Hypothalamus (tissue), 51 donors: ENCODE measurements around the gene ZNF581.

ENCODE experiments used
- DNase-seq, 51 donors: peaks; one replicate each; lab custom pipeline; 2025; lab: John Stamatoyannopoulos, UW

Gene ZNF581

GRCh38 chr19:55643003-55643886, at the start of gene ZNF581:
ZNF581 (plus strand) TSS chr19:55643649; CDS start chr19:55644572, 923 bp downstream.
- peak in 47 of 51 donors; percentile 22 to 85 (median 58) for DNase-seq

- DNase-seq = no peak
Measured at GRCh38 chr19:55594996-55595545, 48.4 kb upstream of the ZNF581 start.

GRCh38 chr19:55596304-55596703, 47.1 kb upstream of the ZNF581 start:
- DNase-seq = no peak

GRCh38 chr19:55597501-55597921, 45.9 kb upstream of the ZNF581 start:
- DNase-seq = no peak

DNA sequence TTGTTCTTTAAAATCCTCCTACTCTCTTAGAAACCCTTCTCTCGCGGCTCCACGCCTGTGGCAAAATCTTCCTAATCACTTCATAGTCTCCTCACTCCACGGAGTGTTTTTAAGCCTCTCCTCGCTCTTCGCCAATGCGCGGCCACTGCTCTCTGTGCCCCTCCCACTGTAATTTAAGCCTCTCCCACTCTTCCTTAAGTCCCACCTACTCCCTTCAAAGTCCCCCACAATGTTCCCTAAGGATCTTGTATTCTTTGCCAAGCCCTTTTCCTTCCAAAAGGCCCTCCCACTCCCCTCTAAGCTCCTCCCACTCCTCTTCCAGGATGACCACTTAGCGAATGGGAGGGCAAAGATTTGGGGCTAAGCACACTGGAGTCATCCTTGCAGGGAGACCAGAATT, 45.4 kb upstream of the ZNF581 start:
- DNase-seq = no peak

DNA sequence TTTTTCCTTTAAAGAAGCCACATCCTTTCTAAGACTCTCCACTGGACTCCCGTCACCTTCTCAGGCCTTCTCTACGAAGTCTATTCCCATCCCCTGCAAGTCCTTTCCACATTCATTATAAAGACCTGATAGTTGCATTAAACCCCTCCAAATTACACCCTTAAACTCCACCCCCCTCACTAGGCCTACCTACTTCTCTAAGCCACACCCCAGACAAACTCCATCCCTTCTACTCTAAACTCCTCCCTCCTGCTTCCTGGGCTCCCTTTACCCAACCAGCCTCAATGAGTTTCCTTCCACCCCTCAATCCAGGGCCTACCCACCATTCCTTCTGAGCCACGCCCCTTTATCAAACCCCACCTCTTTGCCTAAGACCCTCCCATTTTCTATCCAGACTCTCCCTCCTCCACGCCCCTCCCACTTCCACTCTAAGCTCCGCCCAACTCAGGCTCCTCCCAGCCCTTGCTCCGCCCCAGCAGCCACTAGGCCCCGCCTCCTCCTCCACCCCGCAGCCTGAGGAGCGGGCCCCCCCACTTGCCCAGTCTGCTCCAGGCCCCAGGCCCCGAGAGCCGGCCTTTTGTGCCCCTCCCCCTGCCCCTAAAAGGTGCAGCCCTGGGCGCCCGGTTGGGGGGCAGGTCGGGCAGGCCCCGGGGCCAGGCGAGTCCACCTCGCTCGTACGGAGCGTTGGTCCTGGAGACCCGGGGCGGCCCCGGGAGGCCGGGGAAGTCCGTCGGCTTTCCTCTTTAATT, 44.6 kb upstream of the ZNF581 start:
- peak; percentile 73 to 98 (median 89) for DNase-seq

- peak; percentile 90 to 100 (median 97) for DNase-seq
Measured at GRCh38 chr19:55599468-55599841, 44.0 kb upstream of the ZNF581 start, which contains the start of gene FIZ1. FIZ1 (minus strand) TSS chr19:55599517; CDS start chr19:55597865, 1,652 bp downstream.

DNA sequence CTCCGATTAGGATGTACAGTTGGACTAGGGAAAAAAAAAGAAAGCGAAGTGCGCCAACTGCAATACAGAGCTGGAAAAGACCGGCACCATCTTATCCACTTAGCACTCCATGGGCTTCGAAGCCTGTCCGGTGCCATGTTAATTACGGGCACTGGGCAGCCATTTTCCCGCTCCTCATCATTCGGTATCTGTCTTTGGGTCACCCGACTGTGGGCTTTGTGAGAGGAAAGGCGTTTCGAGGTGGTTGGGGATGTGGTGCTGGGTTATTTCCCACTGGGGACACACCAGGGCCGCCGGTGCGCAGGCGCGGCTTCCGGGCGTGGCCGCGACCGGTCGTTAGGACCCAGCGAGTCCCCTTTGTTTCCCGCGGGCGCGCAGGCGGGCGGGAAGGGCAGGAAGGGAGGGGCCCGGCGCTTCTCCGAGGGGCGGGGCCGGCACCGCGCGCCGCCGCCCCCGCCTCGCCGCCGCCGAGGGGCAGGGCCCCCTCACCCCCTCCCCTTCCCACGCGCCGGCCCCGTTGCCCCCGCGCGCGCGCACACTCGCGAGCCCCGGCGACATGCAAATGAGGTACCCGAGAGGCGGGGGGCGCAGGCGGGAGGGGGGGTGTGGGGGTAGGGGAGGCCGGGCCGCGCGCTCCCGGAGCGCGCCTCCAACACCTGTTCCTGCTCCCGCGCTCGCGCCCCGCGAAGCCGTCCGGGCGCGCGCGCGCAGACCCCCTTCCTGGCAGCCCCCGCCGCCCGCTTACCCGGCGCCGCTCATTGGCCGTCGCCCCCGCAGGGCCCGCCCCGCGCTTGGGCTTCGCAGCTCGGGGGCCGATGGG, 43.4 kb upstream of the ZNF581 start, which contains the start of gene ZNF524:
ZNF524 (plus strand) TSS at position 447 of the 820 bp plus-strand sequence. CDS start 1,825 bp downstream, outside the sequence.
- peak; percentile 73 to 100 (median 90) for DNase-seq

DNA sequence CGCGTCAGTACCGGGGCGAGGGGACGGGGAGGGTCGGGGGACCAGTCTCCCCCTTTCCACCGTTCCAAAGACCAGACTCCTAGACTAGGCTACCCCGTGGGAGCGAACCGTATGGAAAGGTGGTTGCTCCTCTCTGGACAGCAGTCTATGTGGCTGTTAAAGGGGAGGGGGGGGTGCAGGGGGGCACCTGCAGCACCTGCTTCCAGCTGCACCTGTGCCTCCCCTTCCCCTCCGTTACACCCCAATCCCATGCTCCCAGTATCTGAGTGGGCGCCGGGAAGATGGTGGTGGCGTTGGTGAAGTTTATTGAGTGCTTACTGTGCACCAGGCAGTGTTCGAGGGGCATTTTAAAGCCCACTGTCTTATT, 42.8 kb upstream of the ZNF581 start:
- DNase-seq = peak in 2 of 51 donors; percentile 43 to 44

DNA sequence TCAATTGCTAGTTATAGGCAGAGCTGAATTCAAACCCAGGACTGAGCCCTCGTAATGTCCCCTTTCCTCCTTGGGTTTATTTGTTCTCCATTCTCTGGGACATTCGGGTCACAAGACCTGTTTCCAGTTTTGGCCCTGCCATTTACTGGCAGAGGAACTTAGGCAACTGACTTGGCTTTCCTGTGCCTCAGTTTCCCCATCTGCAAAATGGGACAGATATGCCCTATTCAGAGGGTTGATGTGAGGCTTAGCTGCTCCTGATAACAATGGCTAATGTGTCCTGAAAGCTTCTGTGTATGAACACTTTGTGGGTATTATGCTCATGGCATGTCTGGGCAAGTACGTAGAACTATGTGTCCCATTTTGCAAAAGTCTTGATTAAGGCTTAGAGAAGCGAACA, 42.4 kb upstream of the ZNF581 start:
- no peak for DNase-seq

DNA sequence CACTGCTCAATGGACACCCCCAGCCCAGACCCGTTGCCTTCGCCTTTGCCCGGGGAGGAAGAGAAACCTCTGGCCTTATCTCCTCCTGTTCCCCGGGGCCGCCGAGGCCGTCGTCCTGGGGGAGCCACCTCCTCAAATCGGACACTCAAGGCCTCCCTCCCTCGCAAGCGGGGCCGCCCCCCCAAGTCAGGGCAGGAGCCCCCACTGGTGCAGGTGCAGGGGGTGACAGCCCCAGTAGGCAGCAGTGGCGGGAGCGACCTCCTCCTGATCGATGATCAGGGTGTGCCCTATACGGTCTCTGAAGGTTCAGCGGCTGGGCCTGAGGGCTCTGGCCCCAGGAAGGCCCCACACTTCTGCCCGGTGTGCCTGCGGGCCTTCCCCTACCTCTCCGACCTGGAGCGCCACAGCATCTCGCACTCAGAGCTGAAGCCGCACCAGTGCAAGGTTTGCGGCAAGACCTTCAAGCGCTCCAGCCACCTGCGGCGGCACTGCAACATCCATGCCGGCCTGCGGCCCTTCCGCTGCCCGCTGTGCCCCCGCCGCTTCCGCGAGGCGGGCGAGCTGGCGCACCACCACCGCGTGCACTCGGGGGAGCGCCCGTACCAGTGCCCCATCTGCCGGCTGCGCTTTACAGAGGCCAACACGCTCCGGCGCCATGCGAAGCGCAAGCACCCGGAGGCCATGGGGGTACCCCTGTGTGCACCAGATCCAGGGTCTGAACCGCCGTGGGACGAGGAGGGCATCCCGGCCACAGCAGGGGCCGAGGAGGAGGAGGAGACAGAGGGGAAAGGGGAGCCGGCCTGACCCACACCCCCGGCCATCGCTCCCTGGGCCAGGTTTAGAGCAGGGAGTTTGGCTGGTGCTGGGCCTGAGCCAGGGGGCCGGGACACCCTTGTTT, 41.1 kb upstream of the ZNF581 start:
- no peak for DNase-seq

DNA sequence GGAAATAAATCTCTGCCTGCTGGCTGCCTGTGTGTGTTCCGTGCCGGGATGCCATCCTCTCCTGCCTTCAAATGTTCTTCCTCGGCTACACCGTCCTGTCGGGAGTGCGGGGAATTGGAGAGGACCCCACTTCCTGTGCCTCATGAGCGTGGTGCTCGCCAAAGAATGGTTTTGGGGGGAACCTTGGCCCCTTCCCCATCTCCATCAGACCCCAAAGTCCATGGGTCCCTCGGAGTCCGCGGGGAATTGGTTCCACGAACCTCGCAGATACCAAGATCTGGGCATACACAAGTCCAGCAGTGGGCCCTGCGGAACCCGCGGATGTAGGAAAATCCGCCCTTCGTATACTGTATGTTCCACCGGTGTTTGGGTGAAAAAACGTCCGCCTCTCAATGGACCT, 40.3 kb upstream of the ZNF581 start:
- DNase-seq = no peak

- no peak for DNase-seq
Measured at GRCh38 chr19:55603581-55604292, 39.7 kb upstream of the ZNF581 start.

DNA sequence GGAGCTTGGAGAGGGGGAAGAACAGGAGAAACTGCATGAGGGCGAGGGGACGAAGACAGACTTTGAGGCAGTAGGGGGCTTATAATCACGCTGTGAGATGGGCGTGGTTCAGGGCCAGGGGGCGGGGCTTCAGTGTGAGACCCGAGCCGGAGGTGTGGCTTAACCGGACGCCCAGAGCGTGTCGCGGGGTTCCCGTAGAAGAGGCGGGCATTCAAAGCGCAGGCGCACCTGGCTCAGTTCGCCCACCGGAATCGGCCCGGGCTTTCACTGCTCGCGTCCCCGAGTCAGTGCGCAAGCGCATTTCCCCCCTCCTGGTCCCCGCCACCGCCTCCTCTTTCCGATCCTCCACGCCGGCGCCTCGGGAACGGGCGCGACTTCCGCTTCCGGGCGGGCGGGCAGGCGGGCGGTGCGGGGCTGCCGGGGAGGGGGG, 38.2 kb upstream of the ZNF581 start:
- DNase-seq = peak; percentile 58 to 98 (median 92)

- DNase-seq = peak in 41 of 51 donors; percentile 10 to 79 (median 42)
Measured at GRCh38 chr19:55605637-55606470, 37.6 kb upstream of the ZNF581 start, which contains the start of gene ZNF865. ZNF865 (plus strand) TSS chr19:55605647; CDS start chr19:55613619, 7,972 bp downstream.

- DNase-seq = no peak
Measured at GRCh38 chr19:55606471-55606787, 37.0 kb upstream of the ZNF581 start.

GRCh38 chr19:55606817-55607216, 36.6 kb upstream of the ZNF581 start:
- no peak for DNase-seq

DNA sequence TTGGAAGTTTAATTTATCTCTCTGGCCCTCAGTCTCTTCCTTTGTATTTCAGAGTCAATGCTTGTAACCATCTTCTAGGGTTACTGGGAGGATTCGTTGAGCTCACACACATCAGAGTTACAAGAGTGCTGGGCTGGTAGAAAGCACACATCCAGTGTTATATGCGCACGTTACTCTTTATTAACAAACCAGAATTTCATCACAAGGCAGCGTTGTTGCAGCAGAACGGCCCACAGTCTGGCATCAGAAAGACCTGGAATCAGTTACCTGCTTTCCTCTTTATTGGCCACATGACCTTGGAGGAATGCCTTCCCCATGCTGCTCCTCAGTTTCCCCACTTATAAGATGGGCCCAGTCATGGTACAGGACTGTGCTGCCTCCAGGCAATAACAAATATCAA, 34.1 kb upstream of the ZNF581 start:
- DNase-seq = no peak
